ENCODE data around the gene SLC10A3.

Gene SLC10A3

DNA sequence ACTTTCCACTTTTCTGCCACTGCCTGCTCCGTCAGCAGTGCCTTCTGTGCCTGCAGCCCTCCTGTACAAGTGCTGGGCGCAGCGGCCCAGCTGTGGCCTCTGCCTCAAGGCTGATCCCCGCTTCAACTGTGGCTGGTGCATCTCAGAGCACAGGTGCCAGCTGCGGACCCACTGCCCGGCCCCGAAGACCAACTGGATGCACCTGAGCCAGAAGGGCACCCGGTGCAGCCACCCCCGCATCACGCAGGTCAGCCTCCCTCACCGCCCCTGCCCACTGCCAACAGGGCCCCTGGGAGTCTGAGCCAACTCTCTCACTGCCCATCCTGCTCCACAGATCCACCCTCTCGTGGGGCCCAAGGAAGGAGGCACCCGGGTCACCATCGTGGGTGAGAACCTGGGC, 24.8 kb downstream of the SLC10A3 start:
- no peak for DNase-seq (ENCODE audit: low read depth in 2 of 2)

DNA sequence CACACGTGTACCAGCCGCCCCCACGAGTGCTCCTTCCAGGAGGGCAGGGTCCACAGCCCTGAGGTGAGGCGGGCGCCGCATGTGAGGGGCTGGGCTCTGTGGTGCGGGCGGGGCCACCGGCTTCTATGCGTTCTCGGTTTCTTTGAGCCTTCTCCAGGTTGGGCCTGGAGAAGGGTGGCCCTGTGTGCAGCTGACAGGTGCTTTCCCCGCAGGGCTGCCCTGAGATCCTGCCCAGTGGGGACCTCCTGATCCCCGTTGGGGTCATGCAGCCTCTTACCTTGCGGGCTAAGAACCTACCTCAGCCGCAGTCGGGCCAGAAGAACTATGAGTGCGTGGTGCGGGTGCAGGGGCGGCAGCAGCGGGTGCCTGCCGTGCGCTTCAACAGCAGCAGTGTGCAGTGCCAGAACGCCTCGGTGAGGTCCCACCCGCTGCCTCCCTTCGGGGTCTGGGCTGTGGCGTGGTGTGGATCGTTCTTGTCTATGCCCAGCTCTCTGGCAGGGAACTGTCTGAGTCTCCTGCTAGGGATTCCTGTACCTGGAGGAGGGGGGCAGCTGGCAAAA, 25.5 kb downstream of the SLC10A3 start:
- no peak for DNase-seq (ENCODE audit: low read depth in 2 of 2)

DNA sequence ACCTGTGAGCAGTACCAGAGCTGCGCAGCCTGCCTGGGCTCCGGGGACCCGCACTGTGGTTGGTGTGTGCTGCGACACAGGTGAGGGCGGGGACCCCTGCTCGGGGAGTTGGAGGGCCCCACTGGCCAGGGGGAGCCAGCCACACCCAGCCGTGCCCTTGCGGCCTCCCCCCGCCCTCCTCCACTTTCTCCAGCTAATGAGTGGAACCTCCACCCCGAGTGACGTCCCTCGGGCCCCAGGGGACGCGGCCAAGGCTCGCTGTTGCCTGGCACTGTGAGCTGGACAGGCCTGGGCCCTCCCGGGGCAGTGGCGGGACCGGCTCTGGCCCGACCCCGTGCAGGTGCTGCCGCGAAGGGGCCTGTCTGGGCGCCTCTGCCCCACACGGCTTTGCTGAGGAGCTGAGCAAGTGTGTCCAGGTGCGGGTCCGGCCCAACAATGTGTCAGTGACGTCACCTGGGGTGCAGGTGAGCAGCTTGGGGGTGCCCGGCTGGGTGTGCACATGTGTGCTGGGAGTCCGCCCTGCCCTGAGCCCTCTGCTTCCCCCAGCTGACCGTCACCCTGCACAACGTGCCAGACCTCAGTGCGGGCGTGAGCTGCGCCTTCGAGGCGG, 26.7 kb downstream of the SLC10A3 start:
- DNase-seq (ENCODE audit: low read depth in 2 of 2) = no peak

DNA sequence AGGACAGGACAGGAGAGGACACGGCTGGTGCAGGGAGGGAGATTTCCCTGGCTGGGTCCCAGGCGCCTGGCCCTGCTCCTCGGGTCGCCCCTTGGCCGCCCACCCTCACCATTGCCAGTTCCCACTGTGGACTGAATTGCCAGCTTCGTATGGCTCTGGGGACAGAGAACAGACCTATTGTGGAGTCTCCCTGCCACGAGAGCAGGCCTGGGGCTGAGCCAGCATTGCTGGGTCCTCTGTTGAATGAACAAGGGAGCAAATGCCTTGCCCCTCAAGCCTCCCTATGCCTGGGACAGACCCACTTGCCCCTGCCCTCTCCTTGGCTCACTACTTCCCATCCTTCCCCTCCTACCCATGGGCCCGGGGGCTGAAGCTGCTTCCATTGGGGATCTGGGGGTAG, 28.0 kb downstream of the SLC10A3 start:
- no peak for DNase-seq (ENCODE audit: low read depth in 2 of 2)

DNA sequence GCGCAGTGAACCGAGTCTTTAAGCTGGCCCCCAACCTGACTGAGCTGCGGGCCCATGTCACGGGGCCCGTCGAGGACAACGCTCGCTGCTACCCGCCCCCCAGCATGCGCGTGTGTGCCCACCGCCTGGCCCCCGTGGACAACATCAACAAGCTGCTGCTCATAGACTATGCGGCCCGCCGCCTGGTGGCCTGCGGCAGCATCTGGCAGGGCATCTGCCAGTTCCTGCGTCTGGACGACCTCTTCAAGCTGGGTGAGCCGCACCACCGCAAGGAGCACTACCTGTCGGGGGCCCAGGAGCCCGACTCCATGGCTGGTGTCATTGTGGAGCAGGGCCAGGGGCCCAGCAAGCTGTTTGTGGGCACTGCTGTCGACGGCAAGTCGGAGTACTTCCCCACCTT, 30.1 kb downstream of the SLC10A3 start:
- no peak for DNase-seq (ENCODE audit: low read depth in 2 of 2)

DNA sequence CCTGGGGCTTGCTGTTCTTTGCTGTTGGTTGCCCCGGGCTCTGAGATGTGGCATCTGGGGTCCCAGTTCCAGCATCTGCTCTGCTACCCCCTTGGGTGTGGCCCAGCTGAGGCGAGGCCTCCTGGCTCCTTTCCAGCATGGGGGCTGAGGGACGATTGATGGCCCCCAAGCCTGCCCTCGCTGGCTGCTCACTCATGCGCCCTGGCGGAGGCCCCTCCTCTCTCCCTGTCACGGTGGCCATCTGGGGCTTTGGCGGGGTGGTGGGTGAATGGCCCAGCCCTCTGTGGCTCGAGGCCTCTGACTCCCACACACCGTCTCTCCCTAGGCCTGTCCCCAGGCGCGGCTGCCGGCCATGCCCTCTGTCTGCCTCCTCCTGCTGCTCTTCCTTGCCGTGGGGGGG, 30.6 kb downstream of the SLC10A3 start:
- no peak for DNase-seq (ENCODE audit: low read depth in 2 of 2)

DNA sequence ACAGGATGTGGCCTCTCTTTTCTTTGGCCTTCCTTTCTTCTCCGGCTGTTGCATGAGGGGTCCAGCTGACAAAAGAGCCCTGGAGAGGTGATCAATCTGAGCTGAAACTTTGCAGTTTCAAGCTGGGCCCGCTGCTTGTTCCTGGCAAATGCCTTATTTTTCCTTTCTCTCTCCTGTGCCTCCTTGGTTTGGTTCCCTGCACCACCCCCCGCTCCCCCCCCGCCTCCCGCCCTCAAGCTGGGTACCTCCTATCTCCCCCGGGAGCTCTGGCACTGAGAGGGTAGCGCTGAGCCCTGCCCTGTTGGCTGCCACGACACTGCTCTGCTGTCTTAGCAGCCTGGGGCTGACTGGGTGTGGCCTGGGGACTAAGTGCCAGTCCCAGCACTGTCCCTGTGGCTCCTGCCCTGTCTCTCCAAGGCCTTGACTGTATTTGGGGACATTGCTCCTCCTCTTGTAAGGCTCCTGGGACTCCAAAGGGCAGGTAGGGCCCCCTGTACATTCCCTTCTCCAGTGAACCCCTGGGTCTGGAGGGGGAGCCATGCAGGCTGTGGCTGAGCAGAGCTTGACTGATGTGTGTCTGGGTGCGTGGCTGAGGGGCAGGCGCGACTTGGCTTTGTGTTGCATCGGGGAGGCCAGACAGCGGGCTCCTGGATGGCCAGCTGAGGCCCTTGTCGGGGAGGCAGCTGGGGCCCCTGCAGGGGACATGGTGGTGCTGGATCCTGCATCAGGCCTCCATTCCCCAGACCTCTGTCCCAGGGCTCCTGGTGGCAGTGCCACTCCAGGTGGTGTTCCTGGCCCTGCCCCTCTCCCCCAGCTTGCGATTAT, 31.3 kb downstream of the SLC10A3 start:
- DNase-seq (ENCODE audit: low read depth in 2 of 2) = no peak

DNA sequence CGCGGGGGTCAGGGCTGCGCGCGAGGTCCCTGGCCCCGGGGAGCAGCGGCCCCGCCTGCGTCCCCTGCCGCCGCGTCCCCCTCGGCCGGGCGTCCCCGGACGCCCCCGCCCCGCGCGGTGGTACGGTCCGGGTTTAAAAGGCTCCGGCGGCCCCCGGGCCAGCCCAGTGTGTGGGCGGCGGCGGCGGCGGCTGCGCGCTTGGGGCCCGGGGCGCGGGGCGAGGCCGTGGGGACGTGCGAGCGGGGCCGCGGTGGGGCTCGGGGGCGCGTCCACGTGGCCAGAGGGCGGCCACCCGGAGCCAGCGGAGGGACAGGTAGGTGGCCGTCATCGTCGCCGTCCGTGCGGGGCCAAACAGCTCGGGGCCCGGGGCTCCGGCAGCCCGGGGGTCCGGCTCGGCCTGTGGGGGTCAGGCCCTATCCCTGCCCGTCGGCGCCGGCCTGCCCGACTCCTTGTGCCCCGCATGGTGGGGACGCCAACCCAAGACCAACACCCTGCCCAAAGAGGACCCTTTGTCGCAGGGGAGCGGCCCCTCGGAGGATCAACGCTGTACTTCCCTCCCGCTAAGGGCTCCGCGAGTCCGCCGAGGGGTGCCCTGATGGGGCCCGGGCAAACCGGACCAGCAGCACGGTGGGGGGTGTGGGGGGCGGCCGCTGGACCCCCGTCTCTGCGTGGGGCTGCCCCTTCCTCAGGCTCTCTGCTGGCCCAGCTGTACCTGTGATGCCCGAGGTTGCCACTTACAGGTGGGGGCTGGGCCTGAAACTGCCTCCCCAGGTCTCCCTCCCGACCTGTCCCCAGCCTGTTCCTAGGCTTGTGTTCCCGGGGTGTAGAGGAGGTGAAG, 32.1 kb downstream of the SLC10A3 start, which contains the start of gene PLXNA3:
TSS of gene PLXNA3 (plus strand) at position 166 of the 838 bp plus-strand sequence. CDS start 1,903 bp downstream, outside the sequence.
- peak; percentile 34 to 53 for DNase-seq (ENCODE audit: low read depth in 2 of 2)

DNA sequence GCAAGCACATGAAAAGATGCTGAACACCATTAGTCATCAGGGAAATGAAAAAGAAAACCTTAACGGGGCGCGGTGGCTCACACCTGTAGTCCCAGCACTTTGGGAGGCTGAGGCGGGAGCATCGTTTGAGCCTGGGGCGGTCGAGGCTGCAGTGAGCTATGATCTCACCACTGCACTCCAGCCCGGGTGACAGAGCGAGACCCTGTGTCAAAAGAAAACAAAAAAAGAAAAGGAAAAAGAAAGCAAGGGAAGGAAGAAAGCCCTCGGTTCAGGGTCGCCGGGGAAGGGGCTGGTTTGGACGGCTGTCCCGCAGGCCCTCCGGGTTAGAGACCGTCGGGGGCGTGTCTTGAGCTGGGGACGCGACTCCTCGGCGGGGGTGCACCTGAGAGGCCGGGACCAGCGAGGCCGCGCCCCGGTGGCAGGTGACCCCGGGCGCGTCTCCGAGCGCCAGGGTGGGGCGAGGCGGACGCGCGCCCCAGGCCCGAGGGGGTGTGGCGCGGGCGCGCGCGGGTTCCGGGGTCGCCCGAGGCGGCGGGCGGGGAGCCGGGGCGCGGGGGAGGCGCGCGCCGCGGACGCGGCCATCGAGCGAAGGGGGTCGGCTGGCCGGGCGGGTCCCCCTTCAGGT, 32.8 kb downstream of the SLC10A3 start:
- DNase-seq (ENCODE audit: low read depth in 2 of 2) = no peak

DNA sequence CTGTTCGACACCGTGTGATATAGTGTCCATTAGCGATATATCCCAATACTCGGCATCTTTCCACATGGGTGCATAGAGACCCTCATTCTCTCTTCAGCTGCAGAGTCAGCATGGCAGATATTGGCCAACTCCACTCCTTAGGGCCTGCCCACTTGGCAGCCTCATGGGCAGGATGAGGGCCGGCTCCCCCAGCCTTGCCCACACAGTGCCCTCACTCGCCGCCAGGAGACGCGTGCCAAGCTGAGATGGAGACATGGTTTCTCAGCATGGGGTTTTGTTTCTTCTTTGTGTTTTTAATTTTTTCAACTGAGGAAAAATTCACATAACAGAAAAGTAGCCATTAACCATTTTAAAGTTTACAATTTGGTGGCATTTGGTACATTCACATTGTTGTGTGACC, 37.6 kb downstream of the SLC10A3 start:
- no peak for DNase-seq (ENCODE audit: low read depth in 2 of 2)

DNA sequence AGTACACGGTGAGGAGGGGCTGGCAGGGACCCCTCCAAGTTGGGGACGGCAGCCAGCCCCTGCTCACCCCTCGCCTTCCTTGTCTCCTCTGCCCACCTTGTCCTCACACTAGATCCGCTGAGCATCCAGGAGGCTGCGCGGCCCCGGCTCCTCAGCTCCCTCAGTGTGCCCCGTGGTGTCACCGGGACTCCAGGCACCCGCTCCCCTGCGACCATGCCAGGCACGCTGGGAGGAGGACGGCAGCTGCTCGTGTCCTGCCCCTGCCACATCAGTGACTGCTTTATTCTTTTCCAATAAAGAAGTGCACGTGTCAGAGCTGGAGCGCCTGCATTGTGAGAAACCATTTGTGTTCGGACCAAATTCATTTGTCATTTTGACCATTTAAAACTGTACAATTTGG, 40.1 kb downstream of the SLC10A3 start:
- DNase-seq (ENCODE audit: low read depth in 2 of 2) = no peak

DNA sequence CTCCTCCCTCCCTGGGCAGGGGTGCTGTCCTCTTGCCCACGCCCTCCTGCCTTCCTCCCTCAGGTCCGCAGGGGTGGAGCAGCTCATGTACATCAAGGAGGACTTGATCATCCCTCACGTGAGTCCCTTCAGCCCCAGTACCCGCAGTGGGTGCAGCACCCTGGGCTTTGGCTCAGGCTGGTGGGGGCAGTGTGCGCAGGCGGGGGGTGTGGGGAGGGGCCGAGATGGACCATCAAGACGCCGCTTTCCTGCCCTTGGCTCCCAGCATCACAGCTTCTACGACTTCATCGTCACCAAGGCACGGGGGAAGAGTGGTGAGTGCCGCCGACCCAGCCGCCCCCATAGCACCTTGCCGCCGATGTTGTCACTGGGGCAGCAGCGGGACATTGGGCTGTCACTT, 40.8 kb downstream of the SLC10A3 start:
- no peak for DNase-seq (ENCODE audit: low read depth in 2 of 2)

DNA sequence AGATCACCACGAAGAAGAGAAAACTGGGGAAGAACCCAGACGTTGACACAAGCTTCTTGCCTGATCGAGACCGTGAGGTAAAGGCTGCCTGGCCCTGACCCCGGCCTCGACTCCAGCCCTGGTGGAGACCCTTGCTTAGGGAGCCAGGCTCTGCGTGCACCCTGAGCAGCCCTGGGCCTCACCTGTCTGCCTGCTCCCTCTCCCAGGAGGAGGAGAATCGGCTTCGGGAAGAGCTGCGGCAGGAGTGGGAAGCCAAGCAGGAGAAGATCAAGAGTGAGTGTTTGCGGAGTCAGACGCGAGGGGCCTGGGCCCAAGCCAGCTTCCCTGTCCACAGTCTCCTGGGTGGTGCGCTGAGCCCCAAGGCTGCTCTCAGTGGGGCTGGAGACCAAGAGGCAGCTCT, 41.9 kb downstream of the SLC10A3 start:
- no peak for DNase-seq (ENCODE audit: low read depth in 2 of 2)

DNA sequence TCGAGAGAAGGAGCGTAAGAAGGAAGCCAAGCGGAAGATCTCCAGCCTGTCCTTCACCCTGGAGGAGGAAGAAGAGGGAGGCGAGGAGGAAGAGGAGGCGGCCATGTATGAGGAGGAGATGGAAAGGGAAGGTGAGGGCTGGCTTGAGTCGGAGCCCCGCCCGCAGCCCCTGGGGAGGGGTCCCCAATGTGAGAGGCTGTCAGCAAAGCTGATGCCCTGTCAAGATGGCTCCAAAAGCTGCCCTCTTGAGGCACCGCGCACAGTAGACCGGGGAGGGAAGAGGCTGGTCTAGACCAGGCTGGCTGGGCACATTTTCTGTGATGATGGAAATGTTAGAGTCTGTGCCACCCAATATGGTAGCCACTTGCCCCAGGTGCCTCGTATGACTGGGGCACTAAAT, 44.0 kb downstream of the SLC10A3 start:
- no peak for DNase-seq (ENCODE audit: low read depth in 2 of 2)

DNA sequence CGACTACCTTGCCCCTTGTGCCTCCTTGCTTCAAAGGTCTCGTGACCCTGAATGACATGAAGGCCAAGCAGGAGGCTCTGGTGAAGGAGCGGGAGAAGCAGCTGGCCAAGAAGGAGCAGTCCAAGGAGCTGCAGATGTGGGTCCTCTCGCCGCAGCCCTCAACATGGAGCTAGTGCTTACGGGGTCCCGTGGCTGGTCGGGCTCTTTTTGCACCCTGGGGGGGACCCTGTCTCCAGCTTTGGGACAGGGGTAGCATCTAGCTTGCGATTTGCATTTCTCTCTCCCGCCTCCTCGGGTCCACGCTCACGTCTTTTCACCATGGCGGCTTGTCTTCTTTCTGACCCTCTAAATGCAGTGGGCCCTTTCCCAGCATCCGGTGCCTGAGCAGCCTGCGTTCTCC, 44.7 kb downstream of the SLC10A3 start:
- no peak for DNase-seq (ENCODE audit: low read depth in 2 of 2)

DNA sequence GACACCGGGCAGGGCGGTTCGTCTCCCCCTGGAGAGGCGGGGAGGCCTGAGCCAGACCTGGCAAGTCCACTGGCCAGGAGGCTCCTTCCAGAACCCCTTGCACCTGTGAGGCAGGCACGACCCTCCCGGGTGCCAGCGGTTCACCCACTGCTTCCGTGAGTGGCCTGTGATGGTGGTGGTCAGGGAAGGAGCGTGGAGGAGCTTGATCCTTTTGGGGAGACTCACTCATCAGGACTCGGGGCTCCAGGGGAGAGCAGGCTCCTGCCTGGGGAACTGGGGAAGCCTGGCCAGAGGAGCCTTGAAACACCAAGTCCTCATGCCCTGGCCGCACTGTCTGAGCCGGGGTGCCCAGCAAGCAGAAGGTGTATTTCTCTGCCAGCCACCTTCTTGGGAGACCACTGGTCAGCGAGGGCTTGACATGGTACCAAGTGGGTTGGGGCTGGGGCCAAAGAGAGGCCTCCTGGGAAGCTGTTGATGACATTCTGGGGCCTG, 45.6 kb downstream of the SLC10A3 start:
- no peak for DNase-seq (ENCODE audit: low read depth in 2 of 2)

DNA sequence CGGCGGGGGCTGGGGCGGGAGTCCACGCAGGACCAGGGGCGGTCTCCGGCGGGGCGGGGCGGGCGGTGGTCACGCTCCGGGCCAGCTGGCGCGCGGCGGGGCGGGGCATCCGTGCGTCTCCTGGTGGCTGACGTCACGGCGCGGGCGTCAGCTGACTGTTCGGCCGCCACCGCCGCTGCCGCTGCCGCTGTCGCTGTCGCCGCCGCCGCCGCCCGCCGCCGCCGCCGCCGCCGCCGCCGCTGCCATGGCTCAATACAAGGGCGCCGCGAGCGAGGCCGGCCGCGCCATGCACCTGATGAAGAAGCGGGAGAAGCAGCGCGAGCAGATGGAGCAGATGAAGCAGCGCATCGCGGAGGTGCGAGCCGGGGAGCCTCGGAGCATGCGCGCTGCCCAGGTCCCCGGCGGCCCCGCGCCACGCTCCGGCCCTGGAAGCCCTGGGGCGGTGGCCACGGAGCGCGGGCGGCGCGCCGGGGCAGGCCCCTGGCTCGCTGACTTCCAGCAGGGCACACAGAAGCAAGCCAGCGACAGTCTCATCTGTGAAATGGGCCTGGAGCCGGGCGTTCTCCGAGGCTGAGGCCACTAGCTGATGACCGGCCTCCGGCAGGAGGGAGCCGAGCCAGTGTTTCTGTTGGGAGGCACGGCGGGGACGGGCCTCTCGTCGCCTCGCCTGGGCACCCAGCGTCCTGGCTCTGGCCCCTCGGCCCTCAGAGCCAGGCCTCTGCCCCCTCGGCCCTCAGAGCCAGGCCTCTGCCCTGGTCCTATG, 46.3 kb downstream of the SLC10A3 start, which contains the start of gene FAM50A:
TSS of gene FAM50A (plus strand) at position 150 of the 763 bp plus-strand sequence. CDS start at position 245, 95 bp downstream.
- DNase-seq (ENCODE audit: low read depth in 2 of 2) = peak in 1 of 2 donors; percentile 35

DNA sequence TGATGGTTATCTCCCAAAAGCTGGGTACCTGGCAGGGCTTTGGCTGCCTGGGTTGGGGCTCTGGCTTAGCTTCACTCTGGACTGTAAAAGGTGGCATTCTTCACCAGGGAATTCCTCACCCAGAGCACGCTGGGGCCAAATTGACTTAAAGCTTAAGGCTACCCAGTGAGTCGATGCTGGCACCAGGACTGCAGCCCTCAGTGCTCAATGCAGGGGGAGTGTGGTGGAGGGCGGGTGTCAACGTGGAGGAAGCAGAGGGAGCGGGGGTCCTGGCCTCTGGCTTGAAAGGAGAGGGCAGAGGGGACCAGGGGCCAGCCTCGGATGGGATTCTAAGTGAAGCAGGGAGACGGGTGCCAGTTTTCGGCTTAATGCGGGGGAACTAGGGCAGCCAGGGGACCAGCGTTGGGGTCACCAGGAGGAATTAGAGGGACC, 46.9 kb downstream of the SLC10A3 start:
- DNase-seq (ENCODE audit: low read depth in 2 of 2) = no peak

DNA sequence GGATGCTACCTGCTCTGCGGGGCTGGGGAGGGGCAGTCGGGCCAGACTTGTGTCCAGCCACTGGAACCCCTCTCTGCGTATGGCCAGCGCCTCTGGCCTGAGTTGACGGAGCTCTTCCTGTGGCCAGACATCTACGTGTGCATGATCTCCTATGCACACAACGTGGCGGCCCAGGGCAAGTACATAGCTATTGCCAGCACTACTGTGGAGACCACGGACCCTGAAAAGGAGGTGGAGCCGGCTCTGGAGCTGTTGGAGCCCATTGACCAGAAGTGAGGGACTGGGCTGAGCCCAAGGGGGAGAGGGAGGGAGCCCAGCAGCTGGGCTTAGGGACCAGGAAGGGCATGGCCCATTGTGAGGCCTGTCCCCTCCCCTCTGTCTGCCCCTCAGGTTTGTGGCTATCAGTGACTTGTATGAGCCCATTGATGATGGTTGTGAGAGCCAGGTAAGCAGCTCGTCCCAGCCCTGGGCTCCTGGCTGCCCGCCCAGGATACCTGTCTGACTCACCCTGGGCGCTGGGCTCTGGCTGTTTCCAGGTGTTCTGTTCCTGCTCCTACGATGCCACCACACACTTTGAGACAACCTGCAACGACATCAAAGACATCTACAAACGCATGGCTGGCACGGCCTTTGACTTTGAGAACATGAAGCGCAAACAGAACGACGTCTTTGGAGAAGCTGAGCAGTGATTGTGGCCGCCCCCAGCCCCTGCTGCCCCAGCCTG, 48.3 kb downstream of the SLC10A3 start:
- DNase-seq (ENCODE audit: low read depth in 2 of 2) = no peak

DNA sequence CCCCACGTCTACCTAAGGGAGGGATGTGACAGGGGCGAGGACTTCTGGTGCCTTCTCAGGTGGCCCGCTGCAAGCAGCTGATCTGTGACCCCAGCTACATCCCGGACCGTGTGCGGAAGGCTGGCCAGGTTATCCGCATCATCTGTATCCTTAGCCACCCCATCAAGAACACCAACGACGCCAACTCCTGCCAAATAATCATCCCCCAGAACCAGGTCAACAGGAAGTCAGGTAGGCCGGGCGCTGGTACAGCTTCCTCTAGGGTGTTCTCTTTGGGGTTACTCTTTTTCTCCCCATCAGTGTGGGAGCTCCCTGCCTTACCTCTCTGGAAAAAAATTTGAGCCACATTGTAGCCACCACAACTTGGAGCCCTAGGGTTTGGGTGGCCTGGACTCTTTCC, 48.9 kb downstream of the SLC10A3 start:
- DNase-seq (ENCODE audit: low read depth in 2 of 2) = no peak

Data from stimulated activated CD4-positive, alpha-beta T cell treated with anti-CD3 and anti-CD28 coated beads, Interleukin-1b, Interleukin-23, amount 100 ng/mL, for 1 hour (primary cell).